Fibroblast of lung (primary cell): ENCODE measurements around the gene PANK1. TPM values are rescaled to one million over a fixed set of nuclear protein-coding genes. Genes with fewer than 3 reads are reported as not detected.

Source experiments
- DNase-seq, 2 donors: peaks; one replicate each; pipeline versions ENCODE4 v3.0.0 to v3.0.0-alpha.2; 2010; ENCODE audit warnings: low read depth in 2 of 2
- H2AFZ ChIP-seq: 2 replicates; pipeline ENCODE4 v1.5.1; 2012; ENCODE audit warnings: low read length, control low read depth, inconsistent platforms
- H3K27ac ChIP-seq: 2 replicates; pipeline ENCODE4 v1.5.1; 2011; ENCODE audit warnings: low read length, control low read depth; ENCODE audit not compliant: insufficient read depth
- H3K27me3 ChIP-seq: 2 replicates; pipeline ENCODE4 v1.5.1; 2011; ENCODE audit warnings: mild to moderate bottlenecking, low read length; ENCODE audit not compliant: control insufficient read depth, insufficient read depth
- H3K36me3 ChIP-seq: 2 replicates; pipeline ENCODE4 v1.5.1; 2011; ENCODE audit warnings: low read length; ENCODE audit not compliant: control insufficient read depth, insufficient read depth
- H3K4me1 ChIP-seq: 2 replicates; pipeline ENCODE4 v1.5.1; 2011; ENCODE audit warnings: low read length; ENCODE audit not compliant: control insufficient read depth, insufficient read depth; ENCODE audit errors: extremely low read depth
- H3K4me2 ChIP-seq: 2 replicates; pipeline ENCODE4 v1.5.1; 2011; ENCODE audit warnings: low read length, control low read depth; ENCODE audit not compliant: insufficient read depth; ENCODE audit errors: extremely low read depth
- H3K4me3 ChIP-seq, 4 experiments: fragments of 200-600 bp in 1 of 4; sonication (generic) in 1 of 4; replicated peaks in 1 of 4; 2 replicates each; pipeline ENCODE4 v1.5.1; 2011 to 2016; ENCODE audit warnings: low read length in 4 of 4, low read depth in 3 of 4, mild to moderate bottlenecking in 3 of 4, control low read depth in 2 of 4, inconsistent platforms in 1 of 4, mixed read lengths in 1 of 4; ENCODE audit not compliant: insufficient read depth in 1 of 4; ENCODE audit errors: control extremely low read depth in 1 of 4
- H3K79me2 ChIP-seq: 2 replicates; pipeline ENCODE4 v1.5.1; 2012; ENCODE audit warnings: mild to moderate bottlenecking, low read length, inconsistent platforms; ENCODE audit not compliant: control insufficient read depth, insufficient read depth
- H3K9ac ChIP-seq: 2 replicates; pipeline ENCODE4 v1.5.1; 2011; ENCODE audit warnings: mild to moderate bottlenecking, low read length, control low read depth; ENCODE audit not compliant: insufficient read depth
- H3K9me3 ChIP-seq: 2 replicates; pipeline ENCODE4 v1.5.1; 2012; ENCODE audit warnings: low read depth, low read length; ENCODE audit not compliant: control insufficient read depth, insufficient read depth
- H4K20me1 ChIP-seq: 2 replicates; pipeline ENCODE4 v1.5.1; 2011; ENCODE audit warnings: low read length; ENCODE audit not compliant: control insufficient read depth, insufficient read depth; ENCODE audit errors: extremely low read depth
- EZH2 ChIP-seq: IDR thresholded peaks from 2 replicates; pipeline ENCODE4 v1.5.1; 2012; ENCODE audit warnings: low read length, control low read depth, mild to moderate bottlenecking; ENCODE audit errors: missing control alignments
- polyA plus RNA-seq, 2 donors: library from polyadenylated mRNA; depleted of rRNA in 1 of 2; stranded (reverse) in 1 of 2; unstranded in 1 of 2; fragments of >200 nt; gene quantifications; 2 replicates each; pipeline ENCODE4 v1.2.1, GENCODE V29; 2011 to 2012; ENCODE audit warnings: missing spikeins in 1 of 2
- total RNA-seq: library from RNA; depleted of rRNA; stranded (reverse); fragments of >200 nt; gene quantifications from 2 replicates; pipeline ENCODE4 v1.2.1, GENCODE V29; 2014
- TF ChIP-seq, protein P1 (sequence below), 2 donors: IDR thresholded peaks in 1 of 2; conservative IDR thresholded peaks in 1 of 2; 1 replicate in 1 of 2; 2 replicates in 1 of 2; pipeline ENCODE4 v1.5.1; 2011 to 2012; ENCODE audit warnings: low read length in 2 of 2, control low read depth in 1 of 2, inconsistent platforms in 1 of 2, low read depth in 1 of 2, mild to moderate bottlenecking in 1 of 2

Gene PANK1
- total and polyA plus RNA-seq, 2 donors (not counting 1 experiment from before 2014, with no cell fraction given): 5.3 to 9.2 TPM

DNA sequence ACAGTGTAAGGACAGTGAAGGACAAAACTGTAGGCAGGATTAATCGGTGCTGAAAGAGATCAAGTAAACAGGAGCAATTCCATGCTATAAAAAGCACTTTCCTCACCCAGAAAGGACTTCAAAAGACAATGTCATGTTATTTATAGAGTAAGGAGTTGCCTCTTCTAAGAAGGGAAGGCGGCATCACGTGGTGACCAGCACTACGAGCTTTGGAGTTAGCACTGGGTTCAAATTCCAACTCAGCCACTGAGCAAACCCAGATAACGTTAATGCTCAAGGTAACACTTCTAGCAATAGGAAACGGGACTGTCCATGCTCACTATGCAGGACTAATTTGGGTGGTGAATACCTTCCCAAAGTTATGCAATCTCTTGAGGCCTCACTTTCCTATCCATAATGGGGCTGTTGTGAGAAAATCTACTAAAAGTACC, 715 bp upstream of the PANK1 start:
- no peaks in the 10 kb centered on the region for H3K27me3 ChIP-seq
- H3K4me1 ChIP-seq: peaks cover 8% of the 10 kb centered on the region
- no peaks in the 10 kb centered on the region for H3K9me3 ChIP-seq
- DNase-seq: no peak
- H4K20me1 ChIP-seq: no peaks in the 10 kb centered on the region
- peak overlapping the region; percentile 86 for H2AFZ ChIP-seq
- peak overlapping the region; percentile 71 to 81 (median 75) for H3K4me3 ChIP-seq
- H3K36me3 ChIP-seq: no peaks in the 10 kb centered on the region
- H3K27ac ChIP-seq: peak overlapping the region; percentile 76
- H3K4me2 ChIP-seq: peak overlapping the region; percentile 87
- H3K9ac ChIP-seq: no peak overlapping the region
- H3K79me2 ChIP-seq: peaks cover 14% of the 10 kb centered on the region
- TF ChIP-seq, protein P1, sequence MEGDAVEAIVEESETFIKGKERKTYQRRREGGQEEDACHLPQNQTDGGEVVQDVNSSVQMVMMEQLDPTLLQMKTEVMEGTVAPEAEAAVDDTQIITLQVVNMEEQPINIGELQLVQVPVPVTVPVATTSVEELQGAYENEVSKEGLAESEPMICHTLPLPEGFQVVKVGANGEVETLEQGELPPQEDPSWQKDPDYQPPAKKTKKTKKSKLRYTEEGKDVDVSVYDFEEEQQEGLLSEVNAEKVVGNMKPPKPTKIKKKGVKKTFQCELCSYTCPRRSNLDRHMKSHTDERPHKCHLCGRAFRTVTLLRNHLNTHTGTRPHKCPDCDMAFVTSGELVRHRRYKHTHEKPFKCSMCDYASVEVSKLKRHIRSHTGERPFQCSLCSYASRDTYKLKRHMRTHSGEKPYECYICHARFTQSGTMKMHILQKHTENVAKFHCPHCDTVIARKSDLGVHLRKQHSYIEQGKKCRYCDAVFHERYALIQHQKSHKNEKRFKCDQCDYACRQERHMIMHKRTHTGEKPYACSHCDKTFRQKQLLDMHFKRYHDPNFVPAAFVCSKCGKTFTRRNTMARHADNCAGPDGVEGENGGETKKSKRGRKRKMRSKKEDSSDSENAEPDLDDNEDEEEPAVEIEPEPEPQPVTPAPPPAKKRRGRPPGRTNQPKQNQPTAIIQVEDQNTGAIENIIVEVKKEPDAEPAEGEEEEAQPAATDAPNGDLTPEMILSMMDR (conservative IDR thresholded peaks at IDR 0.05 in 1 of 2, IDR thresholded peaks at IDR 0.05 in 1 of 2; ENCODE audit: low read depth in 1 of 2, low read length in 2 of 2): no peak
- TF ChIP-seq EZH2: no peak

DNA sequence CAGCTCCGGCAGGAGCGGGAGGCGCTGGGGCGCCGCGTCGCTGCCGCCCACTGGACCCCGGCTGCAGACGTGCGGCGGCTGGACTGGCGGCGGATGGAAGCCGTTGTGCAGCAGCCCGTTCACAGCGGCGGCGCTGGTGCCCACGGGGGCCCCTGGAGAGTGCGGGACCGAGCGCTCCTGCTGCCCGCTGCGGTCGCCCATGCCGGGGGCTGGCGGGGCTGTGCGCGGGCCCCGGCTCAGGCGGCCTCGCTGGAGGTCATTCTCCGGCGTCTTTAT, 413 bp downstream of the PANK1 start:
- peak overlapping the region; percentile 59 for H3K27ac ChIP-seq
- H2AFZ ChIP-seq: peak overlapping the region; percentile 69
- peaks cover 15% of the 10 kb centered on the region for H3K79me2 ChIP-seq
- TF ChIP-seq, protein P1 (conservative IDR thresholded peaks at IDR 0.05 in 1 of 2, IDR thresholded peaks at IDR 0.05 in 1 of 2; ENCODE audit: low read depth in 1 of 2, low read length in 2 of 2): no peak
- no peak for TF ChIP-seq EZH2
- no peaks in the 10 kb centered on the region for H4K20me1 ChIP-seq
- no peaks in the 10 kb centered on the region for H3K36me3 ChIP-seq
- no peak for DNase-seq
- peaks cover 8% of the 10 kb centered on the region for H3K4me1 ChIP-seq
- no peaks in the 10 kb centered on the region for H3K9me3 ChIP-seq
- peak overlapping the region; percentile 67 to 81 (median 72) for H3K4me3 ChIP-seq
- H3K4me2 ChIP-seq: peak overlapping the region; percentile 92
- peak overlapping the region; percentile 72 for H3K9ac ChIP-seq
- H3K27me3 ChIP-seq: no peaks in the 10 kb centered on the region

DNA sequence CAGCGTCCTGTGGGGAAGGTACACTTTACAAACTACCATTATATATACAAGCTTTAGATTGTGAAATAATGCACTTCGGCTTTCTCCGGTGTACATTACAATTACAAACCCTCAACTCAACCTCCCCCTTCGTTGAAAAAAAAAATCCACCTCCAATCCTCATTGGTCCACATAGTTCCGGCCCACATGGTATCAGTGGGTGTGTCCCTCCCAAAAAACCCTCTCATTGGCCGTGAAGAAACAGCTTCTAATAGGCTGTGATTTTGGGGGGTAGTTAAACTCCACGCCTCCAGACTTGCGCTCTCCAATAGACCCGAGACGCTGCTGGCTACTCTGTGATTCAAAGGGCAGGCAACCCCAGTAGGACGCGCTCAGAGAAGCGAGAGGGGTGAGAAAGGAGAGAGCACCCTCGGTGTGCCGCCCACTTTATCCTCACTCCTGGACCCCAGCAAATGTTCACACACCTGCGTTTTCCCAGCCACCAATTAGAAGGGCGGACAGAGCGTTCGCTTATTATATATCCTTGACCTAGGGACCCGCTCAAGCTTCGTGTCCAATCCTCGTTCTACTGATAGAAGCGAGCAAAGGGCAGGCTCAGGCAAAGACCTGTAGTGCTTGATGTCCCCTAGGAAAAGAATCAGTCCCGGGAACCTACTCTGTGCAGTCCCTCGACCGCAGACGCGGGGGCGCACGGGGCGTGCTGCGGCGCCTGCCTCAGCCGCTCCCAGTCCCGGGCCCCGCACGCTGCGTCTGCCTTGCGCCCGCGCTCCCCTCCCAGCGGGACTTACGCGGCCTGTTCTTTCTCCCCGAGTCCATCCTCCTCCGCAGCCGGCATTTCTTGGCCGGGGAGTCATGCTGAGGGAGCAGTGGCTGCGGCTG, 991 bp downstream of the PANK1 start:
- TF ChIP-seq EZH2: no peak
- TF ChIP-seq, protein P1 (conservative IDR thresholded peaks at IDR 0.05 in 1 of 2, IDR thresholded peaks at IDR 0.05 in 1 of 2; ENCODE audit: low read depth in 1 of 2, low read length in 2 of 2): no peak
- Histone ChIP-seq H3K9me3 (no peaks in the 10 kb centered on the region), H3K4me1 (peaks cover 8% of the 10 kb centered on the region), H3K4me3 (peak overlapping the region; percentile 67 to 81 (median 72)), H4K20me1 (no peaks in the 10 kb centered on the region), H3K4me2 (peak overlapping the region; percentile 92), H3K27me3 (no peaks in the 10 kb centered on the region), H3K79me2 (peaks cover 15% of the 10 kb centered on the region), H3K9ac (peak overlapping the region; percentile 72), H3K27ac (peak overlapping the region; percentile 59), H3K36me3 (no peaks in the 10 kb centered on the region), H2AFZ (peak overlapping the region; percentile 92)
- peak; percentile 97 for DNase-seq
